ENCODE data around the gene ZRSR2. TPM values are rescaled to one million over a fixed set of nuclear protein-coding genes. Genes with fewer than 3 reads are reported as not detected.

Gene ZRSR2
- total and polyA plus RNA-seq, 2 experiments from 2014 or later, result 5.2 to 45.1 TPM

Other genes starting within 250 kb of the ZRSR2 start
- 0.10 TPM in 1 of 2 replicates, not detected in the other for gene ACE2, start 189.5 kb upstream of the ZRSR2 start, total RNA-seq (2014; rRNA removed; shearing (Covaris generic))
- gene ACE2, start 189.5 kb upstream of the ZRSR2 start, polyA plus RNA-seq (2016; fragmentation: Nextera tagmentation; extraction: Ambion mirVana), result not detected in 2 replicates
- gene CLTRN, start 125.7 kb upstream of the ZRSR2 start, total RNA-seq (2014; rRNA removed; shearing (Covaris generic)), result 1.7 TPM in 2 replicates
- 2.5 and 2.7 TPM in 2 replicates for gene CLTRN, start 125.7 kb upstream of the ZRSR2 start, polyA plus RNA-seq (2016; fragmentation: Nextera tagmentation; extraction: Ambion mirVana)
- 4.8 and 8.0 TPM in 2 replicates for gene CA5B, start 52.2 kb upstream of the ZRSR2 start, total RNA-seq (2014; rRNA removed; shearing (Covaris generic))
- 6.1 and 7.3 TPM in 2 replicates for gene CA5B, start 52.2 kb upstream of the ZRSR2 start, polyA plus RNA-seq (2016; fragmentation: Nextera tagmentation; extraction: Ambion mirVana)
- gene AP1S2, start 64.3 kb downstream of the ZRSR2 start, total RNA-seq (2014; rRNA removed; shearing (Covaris generic)), result 251 and 380 TPM in 2 replicates
- 138 and 160 TPM in 2 replicates for gene AP1S2, start 64.3 kb downstream of the ZRSR2 start, polyA plus RNA-seq (2016; fragmentation: Nextera tagmentation; extraction: Ambion mirVana)